CD14-positive monocyte (primary cell): ENCODE data around the gene MSI1. TPM values are rescaled to one million over a fixed set of nuclear protein-coding genes. Genes with fewer than 3 reads are reported as not detected.

ENCODE experiments used
- DNase-seq, 3 donors: peaks; one replicate each; pipeline ENCODE4 v3.0.0-alpha.2; 2011 to 2022
- H2AFZ ChIP-seq: 2 replicates; pipeline ENCODE4 v1.6.0; 2012; ENCODE audit warnings: mild to moderate bottlenecking, low read depth, low read length, inconsistent platforms; ENCODE audit not compliant: insufficient read depth, poor library complexity, severe bottlenecking
- H3K27ac ChIP-seq, 2 donors: 1 replicate in 1 of 2; 2 replicates in 1 of 2; pipeline ENCODE4 v1.5.1; 2012 to 2013; ENCODE audit warnings: low read length in 2 of 2, control low read depth in 1 of 2, inconsistent platforms in 1 of 2, low read depth in 1 of 2, mild to moderate bottlenecking in 1 of 2
- H3K27me3 ChIP-seq, 2 donors: one replicate each; pipeline versions ENCODE4 v1.6.0 to v1.6.1; 2011 to 2013; ENCODE audit warnings: low read length in 2 of 2; ENCODE audit not compliant: control insufficient read depth in 2 of 2, insufficient read depth in 2 of 2
- H3K36me3 ChIP-seq, 2 donors: replicated peaks in 1 of 2; 1 replicate in 1 of 2; 2 replicates in 1 of 2; pipeline versions ENCODE4 v1.5.1 to v1.6.1; 2012 to 2013; ENCODE audit warnings: low read length in 2 of 2, control low read depth in 1 of 2, inconsistent platforms in 1 of 2, mild to moderate bottlenecking in 1 of 2; ENCODE audit not compliant: insufficient read depth in 2 of 2, control insufficient read depth in 1 of 2
- H3K4me1 ChIP-seq, 2 donors: 1 replicate in 1 of 2; 2 replicates in 1 of 2; pipeline versions ENCODE4 v1.5.1 to v1.6.1; 2012 to 2013; ENCODE audit warnings: low read length in 2 of 2, control low read depth in 1 of 2, inconsistent platforms in 1 of 2, mild to moderate bottlenecking in 1 of 2, moderate library complexity in 1 of 2; ENCODE audit not compliant: insufficient read depth in 2 of 2, control insufficient read depth in 1 of 2
- H3K4me2 ChIP-seq: replicated peaks from 2 replicates; pipeline ENCODE3; 2012; ENCODE audit warnings: low read length, moderate library complexity, mild to moderate bottlenecking; ENCODE audit not compliant: poor library complexity, severe bottlenecking; ENCODE audit errors: extremely low read depth
- H3K4me3 ChIP-seq, 3 experiments: fragments of 200-600 bp in 1 of 3; sonication (generic) in 1 of 3; replicated peaks in 1 of 3; 1 replicate in 2 of 3; 2 replicates in 1 of 3; pipeline ENCODE4 v1.5.1; 2011 to 2013; ENCODE audit warnings: low read length in 3 of 3, mild to moderate bottlenecking in 3 of 3, control low read depth in 2 of 3, low read depth in 2 of 3, inconsistent platforms in 1 of 3, moderate library complexity in 1 of 3
- H3K79me2 ChIP-seq: 2 replicates; pipeline ENCODE4 v1.6.0; 2012; ENCODE audit warnings: mild to moderate bottlenecking, control low read depth, inconsistent platforms, low read length, moderate library complexity; ENCODE audit not compliant: insufficient read depth
- H3K9ac ChIP-seq: 2 replicates; pipeline ENCODE4 v1.6.0; 2017; ENCODE audit warnings: low read length, mild to moderate bottlenecking; ENCODE audit not compliant: insufficient read depth, poor library complexity, severe bottlenecking
- H3K9me3 ChIP-seq, 2 donors: replicated peaks in 1 of 2; 1 replicate in 1 of 2; 2 replicates in 1 of 2; pipeline versions ENCODE4 v1.5.1 to v1.6.1; 2012 to 2013; ENCODE audit warnings: low read length in 2 of 2, control low read depth in 1 of 2; ENCODE audit not compliant: control insufficient read depth in 1 of 2, insufficient read depth in 1 of 2
- H4K20me1 ChIP-seq: 2 replicates; pipeline ENCODE4 v1.6.0; 2012; ENCODE audit warnings: mild to moderate bottlenecking, low read length, control low read depth, moderate library complexity; ENCODE audit not compliant: insufficient read depth
- H3K27ac Mint-ChIP-seq, 7 donors: one replicate each; pipeline ENCODE4 v1.8.0; 2020; ENCODE audit warnings: mild to moderate bottlenecking in 7 of 7, mixed read lengths in 7 of 7, moderate library complexity in 6 of 7, inconsistent platforms in 2 of 7
- H3K27me3 Mint-ChIP-seq, 3 donors: one replicate each; pipeline ENCODE4 v1.8.0; 2021 to 2022; ENCODE audit warnings: low read depth in 3 of 3, mild to moderate bottlenecking in 3 of 3, mixed read lengths in 3 of 3, moderate library complexity in 3 of 3, inconsistent platforms in 1 of 3
- H3K36me3 Mint-ChIP-seq, 2 donors: one replicate each; pipeline ENCODE4 v1.8.0; 2020; ENCODE audit warnings: mixed read lengths in 2 of 2, inconsistent platforms in 1 of 2, mild to moderate bottlenecking in 1 of 2
- H3K4me1 Mint-ChIP-seq: one replicate; pipeline ENCODE4 v1.8.0; 2020; ENCODE audit warnings: mild to moderate bottlenecking, mixed read lengths
- H3K4me3 Mint-ChIP-seq, 2 donors: one replicate each; pipeline ENCODE4 v1.8.0; 2020; ENCODE audit warnings: mild to moderate bottlenecking in 2 of 2, mixed read lengths in 2 of 2, moderate library complexity in 1 of 2
- H3K9me3 Mint-ChIP-seq, 7 donors: one replicate each; pipeline ENCODE4 v1.8.0; 2020 to 2022; ENCODE audit warnings: mixed read lengths in 7 of 7, mild to moderate bottlenecking in 6 of 7, moderate library complexity in 6 of 7, inconsistent platforms in 2 of 7
- CTCF ChIP-seq: fragments of 200-600 bp; IDR thresholded peaks from one replicate; pipeline ENCODE4 v1.8.0; 2022; ENCODE audit warnings: antibody characterized with exemption, mild to moderate bottlenecking
- WGBS: methylation state at CpG from one replicate; pipeline ENCODE4 v1.1.5; 2013; ENCODE audit warnings: missing lambda C conversion rate; ENCODE audit not compliant: insufficient coverage; 5-methylcytosine and 5-hydroxymethylcytosine counted together
- intact Hi-C, 2 donors: fragments of 100-400 bp; cut with micrococcal nuclease; formaldehyde crosslinking; loops; one replicate each; pipeline versions ENCODE4 v1.15.0 to v1.15.1; 2023
- polyA plus RNA-seq, 3 donors: library from polyadenylated mRNA; depleted of rRNA in 1 of 3; unstranded in 2 of 3; stranded (reverse) in 1 of 3; fragments of 300-500 nt in 2 of 3; fragments of >200 nt in 1 of 3; fragmentation: Illumina TruSeq in 2 of 3; gene quantifications; 1 replicate in 2 of 3; 2 replicates in 1 of 3; pipeline ENCODE4 v1.2.3, GENCODE V29; 2012 to 2021

The MSI1 gene
- polyA plus RNA-seq, 3 donors, result not detected

DNA sequence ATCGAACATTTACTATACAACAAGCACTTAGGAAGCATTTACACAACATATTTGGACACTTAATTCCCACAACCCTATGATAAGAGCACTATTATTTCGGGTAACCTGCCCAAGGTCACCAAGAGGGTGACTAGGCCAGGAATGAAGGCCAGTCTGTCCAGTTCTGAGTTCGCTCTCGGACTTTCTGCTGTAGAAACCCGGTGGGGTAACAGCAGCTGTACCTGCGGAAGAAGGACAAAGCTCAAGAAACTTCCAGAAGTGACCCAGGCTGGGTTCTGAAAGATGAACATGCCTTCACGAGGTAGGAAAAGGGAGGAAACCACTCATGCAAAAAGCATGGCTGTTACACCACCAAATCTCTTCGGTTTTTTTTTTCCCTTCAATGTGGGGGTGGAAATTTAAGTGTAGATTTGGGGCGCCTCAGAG lies 52.2 kb downstream of the MSI1 start:
- peaks cover 1 to 6% (median 4%) of the 10 kb centered on the region in 3 donors for H3K27me3 Mint-ChIP-seq
- no peaks in the 10 kb centered on the region for H3K36me3 ChIP-seq
- peaks cover 11 to 13% of the 10 kb centered on the region in 2 donors for H3K4me1 ChIP-seq
- no peaks in the 10 kb centered on the region for H3K27me3 ChIP-seq
- peak overlapping the region; percentile 85 for H2AFZ ChIP-seq
- no peaks in the 10 kb centered on the region for H4K20me1 ChIP-seq
- H3K4me1 Mint-ChIP-seq, result peaks cover 11% of the 10 kb centered on the region
- no peaks in the 10 kb centered on the region for H3K79me2 ChIP-seq
- peaks cover 0 to 2% (median 0%) of the 10 kb centered on the region in 7 donors for H3K9me3 Mint-ChIP-seq
- WGBS, result 80% methylated on average over 5 of the region's 9 CpGs
- DNase-seq, result no peak
- no peaks in the 10 kb centered on the region for H3K36me3 Mint-ChIP-seq
- intact Hi-C loops, result loop anchor here (1.0 to 10.0 kb wide), 4 partner anchors 14 to 120 kb away; partner anchors contain the start of genes COX6A1 (in 2 of the 2), RNU4-1 (in 1 of the 2) and SIRT4 (in 1 of the 2)
- H3K4me3 ChIP-seq, result peak overlapping the region; percentile 45 to 76 (median 59)
- H3K27ac ChIP-seq, result peak overlapping the region; percentile 30 to 65
- H3K27ac Mint-ChIP-seq, result peak overlapping the region; percentile 82 to 95 (median 88)
- peak overlapping the region; percentile 58 for H3K9ac ChIP-seq
- TF ChIP-seq CTCF, result no peak
- peak overlapping the region; percentile 84 to 94 for H3K4me3 Mint-ChIP-seq
- H3K4me2 ChIP-seq, result peak overlapping the region; percentile 77
- no peaks in the 10 kb centered on the region for H3K9me3 ChIP-seq

- H3K27me3 ChIP-seq, result no peaks in the 10 kb centered on the region
- peaks cover 0 to 2% (median 0%) of the 10 kb centered on the region in 7 donors for H3K9me3 Mint-ChIP-seq
- H3K4me1 Mint-ChIP-seq, result peaks cover 11% of the 10 kb centered on the region
- no peak overlapping the region for H2AFZ ChIP-seq
- no peaks in the 10 kb centered on the region for H3K36me3 Mint-ChIP-seq
- no peak overlapping the region for H3K4me2 ChIP-seq
- H4K20me1 ChIP-seq, result no peaks in the 10 kb centered on the region
- peaks cover 11 to 13% of the 10 kb centered on the region in 2 donors for H3K4me1 ChIP-seq
- WGBS, result 82% methylated on average over 3 of the region's 5 CpGs
- peaks cover 1 to 4% (median 2%) of the 10 kb centered on the region in 3 donors for H3K27me3 Mint-ChIP-seq
- no peak for DNase-seq
- H3K36me3 ChIP-seq, result no peaks in the 10 kb centered on the region
- H3K9ac ChIP-seq, result no peak overlapping the region
- no peak overlapping the region for H3K4me3 ChIP-seq
- no peak for TF ChIP-seq CTCF
- intact Hi-C loops, result loop anchor here in 1 of 2 donors (10.0 kb wide), 1 partner anchor 121 kb away; the partner anchor contains the start of gene COX6A1
- no peak overlapping the region for H3K27ac ChIP-seq
- no peaks in the 10 kb centered on the region for H3K79me2 ChIP-seq
- H3K9me3 ChIP-seq, result no peaks in the 10 kb centered on the region
- H3K4me3 Mint-ChIP-seq, result no peak overlapping the region
- no peak overlapping the region for H3K27ac Mint-ChIP-seq
Observed at GRCh38 chr12:120314220-120314619, 54.7 kb downstream of the MSI1 start.
